H9 (cell line): ENCODE measurements around the gene PRDM1. TPM values are rescaled to one million over a fixed set of nuclear protein-coding genes. Genes with fewer than 3 reads are reported as not detected.

ENCODE experiments used
- DNase-seq: peaks from one replicate; pipeline ENCODE4 v3.0.0-alpha.2; 2017
- H2AFZ ChIP-seq: one replicate; pipeline ENCODE4 v1.6.1; 2013; ENCODE audit warnings: mild to moderate bottlenecking, low read length, control low read depth, moderate library complexity
- H2AK5ac ChIP-seq: 2 replicates; pipeline ENCODE4 v1.6.1; 2013; ENCODE audit warnings: low read length, control low read depth, mixed read lengths; ENCODE audit not compliant: insufficient read length
- H2BK120ac ChIP-seq: one replicate; pipeline ENCODE4 v1.6.1; 2013; ENCODE audit warnings: low read depth, mild to moderate bottlenecking, low read length, control low read depth, inconsistent platforms; ENCODE audit not compliant: poor library complexity, severe bottlenecking
- H2BK12ac ChIP-seq: 2 replicates; pipeline ENCODE4 v1.6.1; 2013; ENCODE audit warnings: low read length, control low read depth, mixed read lengths, low read depth; ENCODE audit not compliant: insufficient read length
- H2BK15ac ChIP-seq: 2 replicates; pipeline ENCODE4 v1.6.1; 2013; ENCODE audit warnings: low read depth, low read length, control low read depth
- H2BK20ac ChIP-seq: one replicate; pipeline ENCODE4 v1.6.1; 2013; ENCODE audit warnings: low read depth, mild to moderate bottlenecking, low read length, control low read depth, inconsistent platforms; ENCODE audit not compliant: poor library complexity, severe bottlenecking
- H2BK5ac ChIP-seq: 2 replicates; pipeline ENCODE4 v1.6.1; 2013; ENCODE audit warnings: low read length, control low read depth, mixed read lengths; ENCODE audit not compliant: insufficient read length
- H3K14ac ChIP-seq: 2 replicates; pipeline ENCODE4 v1.6.1; 2013; ENCODE audit warnings: low read length, control low read depth; ENCODE audit not compliant: insufficient read depth
- H3K18ac ChIP-seq: 2 replicates; pipeline ENCODE4 v1.6.1; 2013; ENCODE audit warnings: low read depth, mild to moderate bottlenecking, mixed read lengths, low read length, control low read depth; ENCODE audit not compliant: insufficient read length
- H3K23ac ChIP-seq: 2 replicates; pipeline ENCODE4 v1.6.1; 2013; ENCODE audit warnings: low read length, control low read depth, mixed read lengths, low read depth; ENCODE audit not compliant: insufficient read length
- H3K23me2 ChIP-seq: 2 replicates; pipeline ENCODE4 v1.6.1; 2013; ENCODE audit warnings: low read depth, mild to moderate bottlenecking, mixed read lengths, low read length, control low read depth; ENCODE audit not compliant: insufficient read length, poor library complexity, severe bottlenecking
- H3K27ac ChIP-seq: 2 replicates; pipeline ENCODE4 v1.5.1; 2013; ENCODE audit warnings: low read length, control low read depth, mixed read lengths, low read depth; ENCODE audit not compliant: insufficient read length
- H3K27me3 ChIP-seq: 2 replicates; pipeline ENCODE4 v1.6.1; 2013; ENCODE audit warnings: low read length, control low read depth, inconsistent platforms; ENCODE audit not compliant: insufficient read depth
- H3K4ac ChIP-seq: 2 replicates; pipeline ENCODE4 v1.6.1; 2013; ENCODE audit warnings: low read depth, mild to moderate bottlenecking, control low read depth, inconsistent platforms, low read length, moderate library complexity
- H3K4me1 ChIP-seq: 2 replicates; pipeline ENCODE4 v1.6.1; 2013; ENCODE audit warnings: low read length, control low read depth, inconsistent platforms; ENCODE audit not compliant: insufficient read depth
- H3K4me2 ChIP-seq: 2 replicates; pipeline ENCODE4 v1.6.1; 2013; ENCODE audit warnings: low read length, control low read depth, mixed read lengths; ENCODE audit not compliant: insufficient read length, insufficient read depth
- H3K56ac ChIP-seq: 2 replicates; pipeline ENCODE4 v1.6.1; 2013; ENCODE audit warnings: low read depth, mild to moderate bottlenecking, mixed read lengths, low read length, control low read depth; ENCODE audit not compliant: insufficient read length
- H3K79me1 ChIP-seq: 2 replicates; pipeline ENCODE4 v1.6.1; 2013; ENCODE audit warnings: low read depth, mild to moderate bottlenecking, moderate library complexity, low read length, control low read depth, inconsistent platforms; ENCODE audit not compliant: insufficient read depth, poor library complexity, severe bottlenecking
- H3K79me2 ChIP-seq: 2 replicates; pipeline ENCODE4 v1.6.1; 2013; ENCODE audit warnings: low read length, control low read depth, inconsistent platforms; ENCODE audit not compliant: insufficient read depth
- H3K9ac ChIP-seq: 2 replicates; pipeline ENCODE4 v1.6.1; 2013; ENCODE audit warnings: low read length, control low read depth, mixed read lengths; ENCODE audit not compliant: insufficient read length; ENCODE audit errors: extremely low read depth
- H3K9me3 ChIP-seq: one replicate; pipeline ENCODE4 v1.6.1; 2013; ENCODE audit warnings: low read depth, low read length, inconsistent platforms; ENCODE audit not compliant: control insufficient read depth
- H3T11ph ChIP-seq: one replicate; pipeline ENCODE4 v1.6.1; 2013; ENCODE audit warnings: mild to moderate bottlenecking, low read length, control low read depth, inconsistent platforms
- H4K20me1 ChIP-seq: one replicate; pipeline ENCODE4 v1.6.1; 2013; ENCODE audit not compliant: control insufficient read depth, insufficient read length, insufficient read depth
- H4K5ac ChIP-seq: 2 replicates; pipeline ENCODE4 v1.6.1; 2013; ENCODE audit warnings: low read depth, mild to moderate bottlenecking, mixed read lengths, low read length, control low read depth; ENCODE audit not compliant: insufficient read length
- H4K8ac ChIP-seq: replicated peaks from 2 replicates; pipeline ENCODE4 v1.6.1; 2013; ENCODE audit warnings: low read length, control low read depth, mixed read lengths, low read depth; ENCODE audit not compliant: insufficient read length
- H4K91ac ChIP-seq: 2 replicates; pipeline ENCODE4 v1.6.1; 2013; ENCODE audit warnings: low read depth, mild to moderate bottlenecking, moderate library complexity, mixed read lengths, low read length, control low read depth; ENCODE audit not compliant: insufficient read length
- H3K27ac Mint-ChIP-seq, 3 experiments: 2 replicates in 2 of 3; 3 replicates in 1 of 3; pipeline ENCODE4 v1.8.0; 2020 to 2021; ENCODE audit warnings: mixed read lengths in 3 of 3, mild to moderate bottlenecking in 1 of 3, moderate library complexity in 1 of 3
- H3K27me3 Mint-ChIP-seq: 2 replicates; pipeline ENCODE4 v1.8.0; 2021; ENCODE audit warnings: low read depth, mild to moderate bottlenecking, moderate library complexity, mixed read lengths
- H3K36me3 Mint-ChIP-seq, 3 experiments: 2 replicates in 2 of 3; 3 replicates in 1 of 3; pipeline ENCODE4 v1.8.0; 2020 to 2021; ENCODE audit warnings: low read depth in 3 of 3, mixed read lengths in 3 of 3; ENCODE audit not compliant: insufficient read depth in 1 of 3
- H3K4me1 Mint-ChIP-seq, 2 experiments: 2 replicates each; pipeline ENCODE4 v1.8.0; 2020; ENCODE audit warnings: mixed read lengths in 2 of 2
- H3K4me3 Mint-ChIP-seq, 2 experiments: 2 replicates in 1 of 2; 3 replicates in 1 of 2; pipeline ENCODE4 v1.8.0; 2020 to 2021; ENCODE audit warnings: mild to moderate bottlenecking in 2 of 2, mixed read lengths in 2 of 2, moderate library complexity in 1 of 2
- H3K9me3 Mint-ChIP-seq, 2 experiments: 2 replicates in 1 of 2; 3 replicates in 1 of 2; pipeline ENCODE4 v1.8.0; 2020; ENCODE audit warnings: mild to moderate bottlenecking in 2 of 2, mixed read lengths in 2 of 2, moderate library complexity in 1 of 2
- WGBS: extraction: QIAGEN DNeasy Blood & Tissue Kit; methylation state at CpG from one replicate; pipeline ENCODE4 v1.1.7; 2013; ENCODE audit warnings: missing lambda C conversion rate, low lambda C conversion rate, mixed read lengths; ENCODE audit not compliant: insufficient read length; ENCODE audit errors: extremely low coverage; 5-methylcytosine and 5-hydroxymethylcytosine counted together
- total RNA-seq: library from RNA; stranded (reverse); gene quantifications from 2 replicates; pipeline ENCODE4 v1.2.1, GENCODE V29; 2021
- TF ChIP-seq, protein P1 (sequence below): fragments of 200-600 bp; sonication (generic); conservative IDR thresholded peaks from 3 replicates; pipeline ENCODE4 v1.8.0; 2021; ENCODE audit warnings: antibody characterized with exemption, mild to moderate bottlenecking

Gene PRDM1
- total RNA-seq, 1 experiment from 2014 or later: 2.9 TPM

DNA sequence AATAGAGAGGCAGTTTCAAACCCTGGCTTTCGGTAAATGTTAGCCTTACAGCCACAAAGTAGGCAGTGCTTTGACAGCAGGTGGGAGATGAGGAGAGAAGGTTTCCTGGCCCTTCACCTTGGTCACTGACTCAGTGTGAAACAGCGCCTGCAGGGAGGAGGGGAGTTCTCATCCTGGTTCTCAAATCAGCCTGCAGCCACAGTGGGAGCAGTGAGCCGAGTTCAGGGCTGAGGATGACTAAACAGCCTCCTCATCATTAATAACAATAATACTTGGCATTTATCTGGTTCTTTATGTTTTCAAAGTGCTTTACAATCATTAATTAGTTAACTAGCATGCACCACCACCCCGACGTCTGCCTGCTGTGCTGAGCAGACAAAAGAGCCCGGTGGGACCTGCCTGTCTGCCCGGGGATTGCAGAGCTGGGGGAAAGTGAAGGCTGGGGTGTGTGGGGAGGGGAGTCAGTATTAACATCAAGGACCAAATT, 59.6 kb downstream of the PRDM1 start:
- H3K27ac Mint-ChIP-seq: no peak overlapping the region
- TF ChIP-seq, protein P1, sequence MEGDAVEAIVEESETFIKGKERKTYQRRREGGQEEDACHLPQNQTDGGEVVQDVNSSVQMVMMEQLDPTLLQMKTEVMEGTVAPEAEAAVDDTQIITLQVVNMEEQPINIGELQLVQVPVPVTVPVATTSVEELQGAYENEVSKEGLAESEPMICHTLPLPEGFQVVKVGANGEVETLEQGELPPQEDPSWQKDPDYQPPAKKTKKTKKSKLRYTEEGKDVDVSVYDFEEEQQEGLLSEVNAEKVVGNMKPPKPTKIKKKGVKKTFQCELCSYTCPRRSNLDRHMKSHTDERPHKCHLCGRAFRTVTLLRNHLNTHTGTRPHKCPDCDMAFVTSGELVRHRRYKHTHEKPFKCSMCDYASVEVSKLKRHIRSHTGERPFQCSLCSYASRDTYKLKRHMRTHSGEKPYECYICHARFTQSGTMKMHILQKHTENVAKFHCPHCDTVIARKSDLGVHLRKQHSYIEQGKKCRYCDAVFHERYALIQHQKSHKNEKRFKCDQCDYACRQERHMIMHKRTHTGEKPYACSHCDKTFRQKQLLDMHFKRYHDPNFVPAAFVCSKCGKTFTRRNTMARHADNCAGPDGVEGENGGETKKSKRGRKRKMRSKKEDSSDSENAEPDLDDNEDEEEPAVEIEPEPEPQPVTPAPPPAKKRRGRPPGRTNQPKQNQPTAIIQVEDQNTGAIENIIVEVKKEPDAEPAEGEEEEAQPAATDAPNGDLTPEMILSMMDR: no peak
- WGBS: no CpG with 5 or more reads among the region's 7 CpGs

More for the DNA sequence above, 59.6 kb downstream of the PRDM1 start:
- Histone ChIP-seq H3T11ph (no peak overlapping the region), H3K9me3 (no peaks in the 10 kb centered on the region), H3K79me2 (no peaks in the 10 kb centered on the region), H4K91ac (no peak overlapping the region), H3K14ac (no peak overlapping the region), H2BK20ac (no peak overlapping the region), H4K5ac (no peak overlapping the region), H2BK120ac (no peak overlapping the region), H3K27me3 (no peaks in the 10 kb centered on the region), H3K4me1 (no peaks in the 10 kb centered on the region), H3K4ac (no peak overlapping the region), H3K4me2 (no peak overlapping the region), H3K9ac (no peak overlapping the region), H3K23me2 (no peaks in the 10 kb centered on the region), H2AK5ac (no peak overlapping the region), H3K79me1 (no peaks in the 10 kb centered on the region), H2BK12ac (no peak overlapping the region), H4K20me1 (no peaks in the 10 kb centered on the region), H3K18ac (no peak overlapping the region), H2BK15ac (no peak overlapping the region), H3K23ac (no peak overlapping the region), H3K27ac (no peak overlapping the region), H4K8ac (no peak overlapping the region), H2BK5ac (no peak overlapping the region), H2AFZ (no peak overlapping the region), H3K56ac (no peak overlapping the region)
- no peaks in the 10 kb centered on the region for H3K27me3 Mint-ChIP-seq
- H3K4me3 Mint-ChIP-seq: peak overlapping the region in 1 of 2 experiments; percentile 36; a peak in 2 of 5 replicates
- H3K36me3 Mint-ChIP-seq: no peaks in the 10 kb centered on the region
- H3K4me1 Mint-ChIP-seq: peaks cover 38 to 41% of the 10 kb centered on the region in 2 experiments
- H3K9me3 Mint-ChIP-seq: no peaks in the 10 kb centered on the region
- DNase-seq: no peak
